Erythroblast (primary cell): ENCODE results near the gene AGAP1.

Experiments used
- GATA1 ChIP-seq: IDR thresholded peaks from 2 replicates; pipeline ENCODE4 v1.6.1; 2011; ENCODE audit warnings: low read depth, mild to moderate bottlenecking, control low read depth, low read length, moderate library complexity
- POLR2A ChIP-seq: IDR thresholded peaks from 2 replicates; pipeline ENCODE4 v1.6.1; 2011; ENCODE audit warnings: mild to moderate bottlenecking, low read length

DNA sequence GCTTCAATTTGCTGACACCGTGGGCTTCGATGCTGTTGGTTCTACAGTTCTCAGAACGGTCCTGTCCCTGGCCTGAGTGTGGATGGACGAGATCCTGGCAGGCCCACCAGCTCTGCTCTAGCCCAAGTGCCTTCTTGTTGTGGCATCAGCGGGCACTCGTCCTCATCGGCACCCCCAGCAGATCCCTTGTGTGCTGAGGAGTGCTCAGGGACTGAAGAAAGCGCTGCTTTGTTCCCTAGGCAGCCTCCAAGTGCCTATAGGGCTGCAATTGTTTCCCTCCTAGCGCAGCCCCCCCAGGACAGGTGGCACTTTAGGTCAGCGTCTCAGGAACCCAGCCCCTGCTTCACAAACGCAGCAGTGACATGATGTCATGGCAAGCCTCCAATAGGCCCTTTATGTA, 217.7 kb downstream of the AGAP1 start:
- no peak for TF ChIP-seq POLR2A
- no peak for TF ChIP-seq GATA1
